Activated CD4-positive, alpha-beta T cell treated with anti-CD3 and anti-CD28 coated beads, Interleukin-2, amount 50 U/mL, for 1 hour (primary cell): ENCODE results near the gene TEX28.
"Not testable (repeated sequence)": the region's sequence is repeated elsewhere in the genome, so short reads cannot be mapped to it uniquely, and the experiment has no call there.

ENCODE experiments used
- DNase-seq: peaks from one replicate; pipeline ENCODE4 v3.0.0-alpha.2; 2020

The TEX28 gene, protein sequence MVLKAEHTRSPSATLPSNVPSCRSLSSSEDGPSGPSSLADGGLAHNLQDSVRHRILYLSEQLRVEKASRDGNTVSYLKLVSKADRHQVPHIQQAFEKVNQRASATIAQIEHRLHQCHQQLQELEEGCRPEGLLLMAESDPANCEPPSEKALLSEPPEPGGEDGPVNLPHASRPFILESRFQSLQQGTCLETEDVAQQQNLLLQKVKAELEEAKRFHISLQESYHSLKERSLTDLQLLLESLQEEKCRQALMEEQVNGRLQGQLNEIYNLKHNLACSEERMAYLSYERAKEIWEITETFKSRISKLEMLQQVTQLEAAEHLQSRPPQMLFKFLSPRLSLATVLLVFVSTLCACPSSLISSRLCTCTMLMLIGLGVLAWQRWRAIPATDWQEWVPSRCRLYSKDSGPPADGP

DNA sequence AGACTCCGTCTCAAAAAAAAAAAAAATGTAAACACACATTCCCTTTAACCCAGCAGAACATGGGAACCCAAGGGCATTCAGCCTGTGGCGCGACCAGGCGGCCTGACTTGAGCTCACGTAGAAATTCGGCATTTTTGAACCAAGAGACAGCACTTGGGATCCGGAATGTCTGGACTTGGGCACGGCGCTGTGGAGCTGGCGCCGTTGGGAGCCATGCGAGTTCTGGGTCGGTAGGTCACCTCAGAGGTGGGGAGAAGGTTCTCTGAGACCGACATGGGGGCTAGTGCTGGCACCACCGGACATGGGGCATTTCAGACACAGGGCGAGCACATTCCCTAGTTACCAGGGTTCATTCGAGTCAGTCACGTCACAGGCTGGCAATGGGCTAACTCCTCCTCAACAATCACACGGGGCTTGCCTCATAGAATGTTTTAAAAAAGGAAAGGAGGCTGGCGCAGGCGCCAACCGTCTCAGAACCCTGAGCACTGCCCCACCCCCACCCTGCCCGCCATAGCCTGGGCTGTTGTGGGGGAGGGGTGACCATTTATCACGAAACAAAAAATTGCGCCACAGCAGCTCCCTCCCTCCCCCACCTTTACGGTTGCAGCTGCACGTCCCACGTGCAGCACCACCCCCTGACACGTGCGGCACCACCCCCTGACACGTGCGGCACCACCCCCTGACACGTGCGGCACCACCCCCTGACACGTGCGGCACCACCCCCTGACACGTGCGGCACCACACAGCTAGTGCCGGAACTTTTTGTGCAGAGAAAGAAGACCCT lies at the start of gene TEX28:
TEX28 (minus strand) TSS at position 334 of the 784 bp plus-strand sequence. CDS start 3,007 bp downstream, outside the sequence.
- DNase-seq = no peak

- DNase-seq = not testable (repeated sequence)
Observed at GRCh38 chrX:154343620-154344019, 48.7 kb upstream of the TEX28 start.

DNA sequence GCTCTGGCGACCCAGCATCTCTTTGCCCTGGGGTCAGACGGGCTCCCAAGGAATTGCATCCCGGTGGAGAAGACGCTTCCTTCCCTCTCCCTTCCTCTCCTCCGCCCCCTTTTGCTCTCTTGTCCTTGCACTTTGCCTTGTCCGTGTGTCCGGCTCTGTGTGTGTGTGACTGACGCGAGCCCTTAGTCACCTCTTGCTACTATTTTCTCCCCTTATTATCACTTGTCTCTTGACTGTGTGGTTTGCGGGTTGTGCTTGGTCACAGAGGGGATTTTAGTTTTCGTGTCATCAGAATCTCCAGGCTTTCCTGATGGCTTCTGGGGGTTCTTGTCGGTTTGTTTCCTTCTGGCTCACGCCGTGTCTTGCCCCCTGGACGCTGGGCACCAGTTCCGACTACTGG lies 48.1 kb upstream of the TEX28 start:
- DNase-seq = not testable (repeated sequence)

GRCh38 chrX:154341399-154342298 lies 46.7 kb upstream of the TEX28 start:
- not testable (repeated sequence) for DNase-seq

GRCh38 chrX:154334496-154334895 lies 39.6 kb upstream of the TEX28 start:
- DNase-seq = no peak

DNA sequence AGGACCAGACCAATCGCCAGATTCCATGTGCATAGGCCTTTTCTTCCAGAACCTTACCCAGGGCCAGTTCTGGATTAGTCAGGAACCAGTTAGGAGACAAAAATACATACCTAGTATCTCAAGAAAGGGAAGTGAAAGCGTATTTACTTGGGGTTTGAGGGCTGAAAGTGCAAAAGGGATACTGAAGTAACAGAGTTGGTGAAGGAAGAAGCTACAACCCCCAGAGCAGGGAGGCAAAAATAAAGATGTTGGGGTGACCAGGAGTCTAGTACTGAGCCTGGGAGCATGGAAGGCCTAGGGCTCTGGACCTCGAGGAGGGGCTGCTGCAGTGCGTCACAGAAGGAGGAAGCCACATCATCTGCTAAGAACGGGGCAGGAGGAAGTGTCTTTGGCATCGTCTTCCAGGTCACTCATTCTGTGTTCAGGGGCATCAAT lies 38.9 kb upstream of the TEX28 start:
- no peak for DNase-seq

DNA sequence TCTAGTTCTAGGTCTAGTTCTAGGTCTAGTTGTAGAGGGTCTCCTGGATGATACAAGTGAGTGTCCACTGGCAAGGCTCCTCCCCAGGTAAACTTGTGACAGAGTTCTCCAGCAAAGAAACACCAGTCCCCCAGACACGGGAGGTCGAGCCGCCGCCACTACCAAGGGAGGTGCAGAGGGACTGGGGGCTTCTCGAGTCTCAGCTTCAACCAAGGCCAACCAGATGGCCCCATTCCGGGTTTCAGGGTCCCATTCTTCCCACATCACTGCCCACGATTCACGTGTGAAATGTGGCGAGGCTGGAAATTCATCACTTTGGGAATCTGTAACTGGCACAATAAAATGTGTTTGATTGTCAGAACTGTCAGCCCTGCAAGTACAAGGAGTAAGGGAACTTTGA lies 38.2 kb upstream of the TEX28 start:
- DNase-seq = no peak

- no peak for DNase-seq
Observed at GRCh38 chrX:154332561-154332960, 37.6 kb upstream of the TEX28 start.

- no peak for DNase-seq
Observed at GRCh38 chrX:154329294-154329693, 34.4 kb upstream of the TEX28 start.

- DNase-seq = no peak
Observed at GRCh38 chrX:154328646-154329045, 33.7 kb upstream of the TEX28 start.

DNA sequence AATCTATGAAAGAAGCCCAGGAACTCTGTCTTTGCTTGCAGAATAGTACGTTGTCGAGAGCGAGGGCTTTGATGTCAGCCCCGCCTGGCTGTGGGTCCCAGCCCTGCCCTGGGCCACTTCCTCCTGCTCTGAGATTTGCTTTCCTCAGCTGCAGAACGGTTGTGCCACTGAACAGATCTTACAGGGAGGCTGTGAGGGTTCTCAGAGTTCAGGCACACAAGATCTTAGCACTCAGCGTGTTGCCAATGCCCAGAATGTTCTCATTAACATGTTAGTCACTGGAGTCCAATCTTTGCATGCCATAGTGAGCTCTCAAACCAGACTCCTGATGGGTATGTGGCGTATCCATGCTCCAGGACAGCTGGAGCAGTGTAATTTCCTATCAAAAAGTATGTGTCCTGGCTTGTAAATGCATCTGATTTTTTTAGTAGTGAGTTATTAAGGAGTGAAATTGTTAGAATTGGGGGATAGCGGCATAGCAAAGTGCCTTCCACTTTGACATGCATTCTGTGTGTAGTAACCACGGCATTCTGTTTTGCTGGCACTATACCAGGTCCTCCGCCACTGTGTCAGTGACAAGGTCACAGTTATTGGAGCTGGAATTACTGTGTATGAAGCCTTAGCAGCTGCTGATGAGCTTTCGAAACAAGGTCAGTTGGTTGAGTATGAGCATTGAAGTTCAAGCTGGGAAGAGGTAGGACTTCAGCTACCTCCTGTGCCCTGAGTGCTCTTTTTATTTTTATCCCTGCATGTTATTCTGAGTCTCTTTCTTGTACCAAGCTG lies 32.3 kb upstream of the TEX28 start:
- DNase-seq = peak; percentile 42

- no peak for DNase-seq
Observed at GRCh38 chrX:154325541-154325940, 30.6 kb upstream of the TEX28 start.

DNA sequence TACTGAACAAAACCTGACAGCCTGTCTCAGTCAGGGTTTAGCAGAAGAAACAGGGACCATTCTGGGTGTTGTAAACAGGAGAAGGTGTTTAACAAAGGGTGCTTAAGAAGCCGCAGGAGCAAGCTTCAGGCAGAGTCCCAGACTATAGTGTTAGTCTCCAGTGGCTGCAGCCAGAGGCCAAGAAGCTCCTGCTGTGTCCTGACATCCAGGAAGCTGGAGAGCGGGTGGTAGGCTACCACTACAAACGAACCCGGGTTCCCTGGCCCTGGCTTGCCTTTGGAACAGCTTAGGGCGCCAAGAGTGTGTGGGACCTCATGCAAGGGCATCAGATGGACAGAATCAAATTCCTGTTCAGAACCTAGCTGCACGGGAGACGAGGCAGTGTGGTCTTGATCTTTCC lies 28.6 kb upstream of the TEX28 start:
- no peak for DNase-seq

DNA sequence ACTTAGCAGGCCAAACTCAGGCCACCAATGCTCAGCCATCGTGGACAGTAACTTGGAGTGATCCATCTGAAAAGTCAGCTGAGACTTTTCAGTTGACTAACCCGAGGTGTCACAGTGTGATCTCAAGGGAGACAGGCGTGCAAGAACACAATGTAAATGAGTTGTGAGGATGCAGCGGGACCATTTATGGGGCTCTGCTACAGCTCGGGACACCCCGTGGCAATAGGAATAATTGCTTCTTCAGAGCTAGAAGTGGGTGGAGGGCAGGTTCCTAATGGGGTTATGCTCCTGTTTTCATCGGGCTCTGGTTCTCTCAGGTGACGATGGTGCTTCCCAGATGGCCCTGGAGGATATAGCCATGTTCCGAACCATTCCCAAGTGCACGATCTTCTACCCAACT lies 28.0 kb upstream of the TEX28 start:
- no peak for DNase-seq

GRCh38 chrX:154321594-154321993 lies 26.7 kb upstream of the TEX28 start:
- no peak for DNase-seq

DNA sequence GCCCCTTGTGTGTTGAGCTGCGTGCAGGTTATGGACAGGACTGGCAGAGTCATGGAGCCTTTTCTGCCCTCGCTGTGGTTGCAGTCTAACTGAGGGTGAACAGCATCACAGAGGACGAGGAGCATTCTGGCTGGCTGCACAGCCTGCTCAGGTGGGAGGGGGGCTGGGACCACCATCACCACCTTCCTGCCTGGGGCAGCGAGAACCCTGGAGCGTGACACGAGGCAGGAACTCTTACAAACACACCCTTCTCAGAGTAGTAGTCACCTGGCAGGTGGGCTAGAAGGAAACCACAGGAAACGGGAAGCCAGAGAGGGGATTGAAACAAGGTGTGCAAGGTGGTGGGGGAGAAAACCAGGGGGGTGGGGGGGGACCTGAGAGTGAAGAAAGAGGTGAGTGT lies 26.2 kb upstream of the TEX28 start:
- DNase-seq = no peak

DNA sequence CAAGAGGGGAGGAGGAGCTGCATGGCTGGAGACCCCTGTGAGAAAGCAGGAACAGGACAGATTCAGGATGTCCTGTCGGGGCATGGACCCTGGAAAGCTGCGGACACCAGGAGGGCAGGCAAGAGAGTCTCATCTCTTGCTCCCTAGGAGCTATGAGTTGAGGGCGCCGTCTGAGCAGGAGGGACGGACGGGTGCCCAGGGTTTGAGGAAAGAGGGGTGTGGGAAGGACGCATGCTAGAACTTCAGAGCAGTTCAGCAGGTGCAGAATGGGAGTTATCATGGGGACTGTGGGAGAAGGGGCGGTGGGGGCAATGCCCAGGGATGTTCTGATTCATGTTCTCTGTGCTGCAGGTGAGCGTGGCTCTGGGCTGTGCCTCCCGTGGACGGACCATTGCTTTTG lies 25.5 kb upstream of the TEX28 start:
- no peak for DNase-seq

GRCh38 chrX:154317391-154317995 lies 22.6 kb upstream of the TEX28 start:
- no peak for DNase-seq

- DNase-seq = no peak
Observed at GRCh38 chrX:154315416-154315815, 20.5 kb upstream of the TEX28 start.

GRCh38 chrX:154313147-154313546 lies 18.2 kb upstream of the TEX28 start:
- DNase-seq = no peak

- DNase-seq = no peak
Observed at GRCh38 chrX:154312116-154312515, 17.2 kb upstream of the TEX28 start.
